ENCODE results near the gene IFRD2.
"Not testable (repeated sequence)": the region's sequence is repeated elsewhere in the genome, so short reads cannot be mapped to it uniquely, and the experiment has no call there.

The IFRD2 gene

DNA sequence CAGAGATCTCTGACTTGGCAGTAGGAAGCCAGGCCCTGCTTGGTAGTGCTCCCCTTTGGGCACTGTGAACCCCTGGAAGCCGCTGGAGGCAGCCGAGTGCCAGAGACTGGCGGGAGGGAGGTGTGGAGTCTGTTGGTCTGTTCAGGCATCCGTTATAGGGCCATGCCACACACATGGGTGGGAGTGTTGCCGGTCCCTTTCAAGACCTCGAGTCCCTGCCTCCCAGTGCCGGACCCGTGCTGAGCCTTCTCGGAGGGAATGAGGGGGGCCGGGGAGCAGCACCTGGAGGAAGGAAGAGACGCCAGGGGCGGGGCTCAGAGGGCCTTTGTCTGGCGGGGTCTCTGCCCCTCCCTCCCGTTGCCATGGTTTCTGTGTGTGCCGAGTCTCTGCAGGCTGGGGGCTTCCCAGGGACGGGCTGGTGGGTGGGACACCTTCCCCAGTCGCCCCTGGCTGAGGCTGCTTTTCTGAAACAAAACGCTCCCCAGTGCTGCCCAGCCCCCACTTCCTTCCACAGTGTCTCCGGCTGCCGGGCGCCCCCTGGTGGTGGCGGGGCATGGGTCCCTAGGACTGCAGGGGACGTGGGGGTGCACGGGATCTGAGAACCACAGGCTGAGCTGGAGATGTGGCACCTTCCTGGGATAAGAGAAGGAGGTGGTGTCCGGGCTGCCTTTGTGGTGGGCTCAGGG is 46.3 kb downstream of the IFRD2 start:
- TF ChIP-seq, protein P1, sequence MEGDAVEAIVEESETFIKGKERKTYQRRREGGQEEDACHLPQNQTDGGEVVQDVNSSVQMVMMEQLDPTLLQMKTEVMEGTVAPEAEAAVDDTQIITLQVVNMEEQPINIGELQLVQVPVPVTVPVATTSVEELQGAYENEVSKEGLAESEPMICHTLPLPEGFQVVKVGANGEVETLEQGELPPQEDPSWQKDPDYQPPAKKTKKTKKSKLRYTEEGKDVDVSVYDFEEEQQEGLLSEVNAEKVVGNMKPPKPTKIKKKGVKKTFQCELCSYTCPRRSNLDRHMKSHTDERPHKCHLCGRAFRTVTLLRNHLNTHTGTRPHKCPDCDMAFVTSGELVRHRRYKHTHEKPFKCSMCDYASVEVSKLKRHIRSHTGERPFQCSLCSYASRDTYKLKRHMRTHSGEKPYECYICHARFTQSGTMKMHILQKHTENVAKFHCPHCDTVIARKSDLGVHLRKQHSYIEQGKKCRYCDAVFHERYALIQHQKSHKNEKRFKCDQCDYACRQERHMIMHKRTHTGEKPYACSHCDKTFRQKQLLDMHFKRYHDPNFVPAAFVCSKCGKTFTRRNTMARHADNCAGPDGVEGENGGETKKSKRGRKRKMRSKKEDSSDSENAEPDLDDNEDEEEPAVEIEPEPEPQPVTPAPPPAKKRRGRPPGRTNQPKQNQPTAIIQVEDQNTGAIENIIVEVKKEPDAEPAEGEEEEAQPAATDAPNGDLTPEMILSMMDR (conservative IDR thresholded peaks at IDR 0.05) = peak; percentile 99
- H3K27ac ChIP-seq = peak overlapping the region; percentile 77

DNA sequence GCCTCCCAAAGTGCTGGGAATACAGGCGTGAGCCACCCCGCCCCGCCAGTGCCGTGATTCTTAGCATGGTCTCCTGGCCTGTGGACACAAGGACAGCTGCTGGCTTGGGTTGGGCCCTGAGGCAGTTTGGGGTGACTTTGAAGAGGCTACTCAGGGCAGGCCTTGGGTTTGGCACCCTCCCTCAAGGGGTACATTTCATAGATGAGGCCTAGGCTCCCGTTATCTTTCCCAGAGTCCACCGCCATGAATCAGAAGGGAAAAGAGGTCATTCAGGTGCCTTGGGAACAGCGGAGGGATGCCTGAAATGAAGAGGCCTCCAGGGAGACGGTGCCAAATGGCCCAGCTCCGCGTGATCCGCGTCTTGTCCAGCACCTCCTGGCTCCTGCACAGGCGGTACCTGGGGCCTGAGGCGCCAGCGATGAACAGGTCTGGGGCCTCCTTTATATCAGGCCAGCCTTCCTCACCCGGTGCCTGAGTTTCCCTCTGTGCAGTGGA is 46.9 kb downstream of the IFRD2 start:
- H3K27ac ChIP-seq = peak overlapping the region; percentile 77
- TF ChIP-seq, protein P1 (conservative IDR thresholded peaks at IDR 0.05) = no peak

DNA sequence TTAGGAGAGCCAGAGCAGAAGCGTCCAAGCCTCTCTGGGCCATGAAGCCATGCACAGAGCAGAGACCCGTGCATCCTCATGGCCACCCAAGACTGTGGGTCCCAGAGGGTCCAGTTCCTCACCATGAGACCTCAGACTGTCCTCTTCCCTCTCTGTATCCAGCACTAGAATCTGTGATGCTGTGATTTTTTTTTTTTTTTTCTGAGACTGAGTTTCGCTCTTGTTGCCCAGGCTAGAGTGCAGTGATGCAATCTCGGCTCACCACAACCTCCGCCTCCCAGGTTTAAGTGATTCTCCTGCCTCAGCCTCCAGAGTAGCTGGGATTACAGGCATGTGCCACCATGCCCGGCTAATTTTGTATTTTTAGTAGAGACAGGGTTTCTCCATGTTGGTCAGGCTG is 47.4 kb downstream of the IFRD2 start:
- not testable (repeated sequence) for H3K27ac ChIP-seq

DNA sequence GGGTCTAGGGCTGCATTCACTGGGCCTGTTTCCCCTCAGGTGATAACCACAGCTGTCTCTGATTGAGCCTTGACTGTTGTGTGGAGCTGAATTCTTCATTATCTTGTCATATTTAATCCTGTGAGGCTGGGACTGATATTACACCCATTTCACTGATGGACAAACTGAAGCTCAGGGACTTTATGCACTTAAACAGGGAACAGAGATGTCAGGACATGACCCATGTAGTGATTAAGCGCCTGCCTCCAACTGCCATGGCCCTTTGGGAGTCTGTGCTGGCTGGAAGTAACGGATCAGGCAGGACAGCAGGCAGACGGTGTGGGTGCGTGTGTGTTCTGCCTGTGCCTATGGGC is 48.7 kb downstream of the IFRD2 start:
- TF ChIP-seq, protein P1 (conservative IDR thresholded peaks at IDR 0.05) = no peak
- H3K27ac ChIP-seq = no peak overlapping the region

DNA sequence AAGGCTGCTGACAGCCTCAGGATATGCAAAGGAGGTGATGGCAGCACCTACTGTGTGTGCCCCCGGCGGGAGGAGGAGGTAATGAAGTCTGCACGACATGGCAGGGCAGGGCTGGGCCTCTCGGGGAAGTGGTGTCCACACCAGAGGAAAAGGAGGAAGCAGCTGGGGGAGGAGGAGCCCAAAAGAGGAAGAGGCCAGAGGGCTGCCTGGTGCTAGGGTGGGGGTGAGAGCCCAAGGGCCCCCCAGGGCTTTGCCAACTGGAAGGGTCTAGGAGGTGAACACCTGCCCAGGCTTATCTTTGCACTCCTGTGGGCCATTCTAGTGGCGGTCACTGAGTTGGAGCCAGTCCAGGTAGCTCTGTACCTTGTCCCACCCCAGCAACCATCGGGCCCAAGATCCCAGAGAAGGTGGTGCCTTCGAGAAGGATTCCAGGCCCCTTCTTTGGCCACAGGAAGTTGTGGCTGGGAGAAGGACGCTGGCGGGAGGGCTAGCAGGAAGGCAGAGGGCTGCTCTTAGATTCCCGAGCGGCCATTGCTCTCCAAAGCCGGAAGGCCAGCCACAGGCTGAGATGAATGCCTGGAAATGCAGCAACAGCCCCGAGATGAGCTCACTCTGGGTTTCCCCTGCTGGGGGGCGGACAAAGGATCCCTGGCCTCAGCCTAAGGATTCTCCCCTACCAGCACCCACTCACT is 49.2 kb downstream of the IFRD2 start:
- TF ChIP-seq, protein P1 (conservative IDR thresholded peaks at IDR 0.05) = no peak
- H3K27ac ChIP-seq = no peak overlapping the region

DNA sequence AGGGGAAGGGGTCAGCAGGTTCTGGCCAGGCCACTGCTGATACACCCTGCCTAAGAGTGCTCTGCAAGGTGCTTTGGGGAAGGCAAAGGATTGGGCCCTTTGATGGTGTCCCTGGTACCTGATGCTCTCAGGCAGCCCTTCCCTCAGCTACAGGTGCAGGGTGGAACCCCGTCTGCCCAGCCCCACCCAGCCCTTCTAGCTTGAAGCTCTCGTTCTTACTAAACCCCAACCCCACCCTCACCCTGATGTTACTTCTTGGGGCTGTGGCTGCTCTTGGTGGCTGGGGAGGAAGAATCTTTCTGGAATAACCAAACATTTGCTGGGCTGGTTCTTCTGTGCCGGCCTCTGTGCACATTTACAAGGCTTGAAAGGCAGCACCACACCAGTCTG is 49.9 kb downstream of the IFRD2 start:
- H3K27ac ChIP-seq = no peak overlapping the region
- TF ChIP-seq, protein P1 (conservative IDR thresholded peaks at IDR 0.05) = no peak

DNA sequence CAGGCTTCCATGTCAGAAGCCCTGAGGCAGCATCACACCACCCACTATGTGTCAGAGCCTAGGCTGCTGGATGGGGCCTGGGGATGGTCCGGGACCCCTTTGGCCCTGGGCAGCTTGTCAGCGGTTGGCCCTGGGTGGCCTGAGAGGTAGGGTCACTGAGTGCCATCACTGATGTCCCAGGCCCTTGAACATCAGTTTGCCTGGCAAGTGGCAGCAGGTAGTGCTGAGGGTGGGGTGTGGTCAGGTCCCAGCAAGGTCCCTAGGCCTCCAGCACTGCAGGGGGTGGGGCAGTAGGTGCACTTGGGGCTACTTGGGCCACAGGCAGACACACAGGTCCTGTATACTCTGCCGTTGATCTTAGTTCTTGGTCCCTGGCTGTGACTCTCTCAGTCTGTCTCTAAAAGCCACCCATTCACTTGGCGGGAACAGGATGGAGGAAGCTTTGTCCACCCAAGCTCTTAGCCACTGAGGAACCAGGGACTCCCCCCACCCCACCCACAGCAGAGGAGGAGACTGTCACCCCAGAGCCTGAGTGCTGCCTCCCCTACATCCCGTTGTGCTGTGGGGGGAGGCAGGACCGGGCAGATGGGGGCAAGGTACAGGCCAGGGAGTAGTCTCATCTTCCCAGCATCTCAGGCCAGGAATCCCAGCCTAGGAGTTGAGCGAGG is 50.4 kb downstream of the IFRD2 start:
- TF ChIP-seq, protein P1 (conservative IDR thresholded peaks at IDR 0.05) = no peak
- no peak overlapping the region for H3K27ac ChIP-seq
